ENCODE data around the gene RAPH1.
"Not testable (repeated sequence)": the region's sequence is repeated elsewhere in the genome, so short reads cannot be mapped to it uniquely, and the experiment has no call there.

RAPH1 gene

GRCh38 chr2:203427061-203427460 lies 108.0 kb downstream of the RAPH1 start:
- no peaks in the 10 kb centered on the region for H3K9me3 Mint-ChIP-seq
- H3K27me3 Mint-ChIP-seq, result no peaks in the 10 kb centered on the region
- CTCF ChIA-PET, result no interaction called here
- H3K4me3 Mint-ChIP-seq, result no peak overlapping the region
- H3K27ac Mint-ChIP-seq, result no peak overlapping the region
- DNase-seq, result no peak
- peaks cover 1% of the 10 kb centered on the region for H3K36me3 Mint-ChIP-seq
- peaks cover 2% of the 10 kb centered on the region for H3K4me1 Mint-ChIP-seq

GRCh38 chr2:203418271-203418670 lies 116.8 kb downstream of the RAPH1 start:
- Mint-ChIP-seq H3K27me3 (no peaks in the 10 kb centered on the region), H3K27ac (no peak overlapping the region), H3K4me3 (no peak overlapping the region), H3K9me3 (peaks cover 8% of the 10 kb centered on the region), H3K36me3 (peaks cover 25% of the 10 kb centered on the region), H3K4me1 (no peaks in the 10 kb centered on the region)
- CTCF ChIA-PET, result no interaction called here
- no peak for DNase-seq

GRCh38 chr2:203413796-203414195 lies 121.3 kb downstream of the RAPH1 start:
- H3K36me3 Mint-ChIP-seq, result peaks cover 29% of the 10 kb centered on the region

GRCh38 chr2:203412546-203413331 lies 122.4 kb downstream of the RAPH1 start:
- CTCF ChIA-PET, result interaction anchor here (0.5 kb wide), 1 partner anchor 163 kb away, joined by 5 read pairs; no protein-coding TSS in a partner anchor
- Mint-ChIP-seq H3K36me3 (peaks cover 20% of the 10 kb centered on the region), H3K27ac (no peak overlapping the region), H3K4me3 (no peak overlapping the region), H3K4me1 (no peaks in the 10 kb centered on the region), H3K9me3 (no peaks in the 10 kb centered on the region), H3K27me3 (no peaks in the 10 kb centered on the region)
- no peak for DNase-seq

More at GRCh38 chr2:203413796-203414195, 121.3 kb downstream of the RAPH1 start:
- Mint-ChIP-seq H3K27ac (no peak overlapping the region), H3K27me3 (no peaks in the 10 kb centered on the region), H3K4me1 (no peaks in the 10 kb centered on the region), H3K9me3 (peaks cover 7% of the 10 kb centered on the region), H3K4me3 (no peak overlapping the region)
- CTCF ChIA-PET, result no interaction called here
- no peak for DNase-seq

GRCh38 chr2:203407496-203407895 lies 127.6 kb downstream of the RAPH1 start:
- DNase-seq, result no peak

GRCh38 chr2:203404996-203405395 lies 130.1 kb downstream of the RAPH1 start:
- H3K27me3 Mint-ChIP-seq, result no peaks in the 10 kb centered on the region
- peaks cover 8% of the 10 kb centered on the region for H3K36me3 Mint-ChIP-seq
- no peaks in the 10 kb centered on the region for H3K4me1 Mint-ChIP-seq
- no peaks in the 10 kb centered on the region for H3K9me3 Mint-ChIP-seq
- no peak for DNase-seq
- CTCF ChIA-PET, result no interaction called here
- no peak overlapping the region for H3K4me3 Mint-ChIP-seq
- no peak overlapping the region for H3K27ac Mint-ChIP-seq

More at GRCh38 chr2:203407496-203407895, 127.6 kb downstream of the RAPH1 start:
- CTCF ChIA-PET, result no interaction called here
- no peak overlapping the region for H3K4me3 Mint-ChIP-seq
- H3K27me3 Mint-ChIP-seq, result no peaks in the 10 kb centered on the region
- H3K9me3 Mint-ChIP-seq, result no peaks in the 10 kb centered on the region
- H3K36me3 Mint-ChIP-seq, result peaks cover 8% of the 10 kb centered on the region
- no peaks in the 10 kb centered on the region for H3K4me1 Mint-ChIP-seq
- H3K27ac Mint-ChIP-seq, result no peak overlapping the region

GRCh38 chr2:203400805-203401585 lies 134.1 kb downstream of the RAPH1 start:
- CTCF ChIA-PET, result no interaction called here
- H3K4me3 Mint-ChIP-seq, result no peak overlapping the region
- no peaks in the 10 kb centered on the region for H3K27me3 Mint-ChIP-seq
- no peak for DNase-seq
- peaks cover 10% of the 10 kb centered on the region for H3K36me3 Mint-ChIP-seq
- peaks cover 4% of the 10 kb centered on the region for H3K9me3 Mint-ChIP-seq
- H3K4me1 Mint-ChIP-seq, result no peaks in the 10 kb centered on the region
- H3K27ac Mint-ChIP-seq, result no peak overlapping the region

- DNase-seq, result no peak
- Mint-ChIP-seq H3K9me3 (peaks cover 4% of the 10 kb centered on the region), H3K36me3 (peaks cover 11% of the 10 kb centered on the region), H3K27me3 (no peaks in the 10 kb centered on the region), H3K4me1 (no peaks in the 10 kb centered on the region), H3K4me3 (no peak overlapping the region), H3K27ac (no peak overlapping the region)
- CTCF ChIA-PET, result no interaction called here
Measured at GRCh38 chr2:203399031-203399430, 136.1 kb downstream of the RAPH1 start.

- no peak overlapping the region for H3K4me3 Mint-ChIP-seq
- CTCF ChIA-PET, result no interaction called here
- H3K9me3 Mint-ChIP-seq, result peaks cover 4% of the 10 kb centered on the region
- peaks cover 4% of the 10 kb centered on the region for H3K4me1 Mint-ChIP-seq
- no peak for DNase-seq
- no peak overlapping the region for H3K27ac Mint-ChIP-seq
- no peaks in the 10 kb centered on the region for H3K27me3 Mint-ChIP-seq
- H3K36me3 Mint-ChIP-seq, result peaks cover 11% of the 10 kb centered on the region
Measured at GRCh38 chr2:203396667-203397066, 138.4 kb downstream of the RAPH1 start.

- H3K27me3 Mint-ChIP-seq, result no peaks in the 10 kb centered on the region
- DNase-seq, result no peak
- H3K36me3 Mint-ChIP-seq, result peaks cover 11% of the 10 kb centered on the region
- H3K4me3 Mint-ChIP-seq, result no peak overlapping the region
- H3K4me1 Mint-ChIP-seq, result peaks cover 4% of the 10 kb centered on the region
- CTCF ChIA-PET, result no interaction called here
- H3K27ac Mint-ChIP-seq, result no peak overlapping the region
- peaks cover 4% of the 10 kb centered on the region for H3K9me3 Mint-ChIP-seq
Measured at GRCh38 chr2:203395858-203396257, 139.2 kb downstream of the RAPH1 start.

- Mint-ChIP-seq H3K27ac (no peak overlapping the region), H3K4me1 (peaks cover 4% of the 10 kb centered on the region), H3K36me3 (peaks cover 11% of the 10 kb centered on the region), H3K4me3 (no peak overlapping the region), H3K9me3 (peaks cover 4% of the 10 kb centered on the region), H3K27me3 (no peaks in the 10 kb centered on the region)
- CTCF ChIA-PET, result no interaction called here
- no peak for DNase-seq
Measured at GRCh38 chr2:203394519-203395227, 140.4 kb downstream of the RAPH1 start.

- CTCF ChIA-PET, result not testable (repeated sequence)
Measured at GRCh38 chr2:203388153-203388552, 146.9 kb downstream of the RAPH1 start.

GRCh38 chr2:203383038-203383437 lies 152.1 kb downstream of the RAPH1 start:
- H3K27ac Mint-ChIP-seq, result no peak overlapping the region
- no peak for DNase-seq
- CTCF ChIA-PET, result no interaction called here
- no peaks in the 10 kb centered on the region for H3K9me3 Mint-ChIP-seq
- H3K36me3 Mint-ChIP-seq, result peaks cover 2% of the 10 kb centered on the region
- no peak overlapping the region for H3K4me3 Mint-ChIP-seq
- H3K27me3 Mint-ChIP-seq, result no peaks in the 10 kb centered on the region
- H3K4me1 Mint-ChIP-seq, result no peaks in the 10 kb centered on the region

More at GRCh38 chr2:203388153-203388552, 146.9 kb downstream of the RAPH1 start:
- not testable (repeated sequence) for H3K4me1 Mint-ChIP-seq, DNase-seq, H3K9me3 Mint-ChIP-seq, H3K36me3 Mint-ChIP-seq, H3K27me3 Mint-ChIP-seq, H3K4me3 Mint-ChIP-seq, H3K27ac Mint-ChIP-seq

- Mint-ChIP-seq H3K4me1 (no peaks in the 10 kb centered on the region), H3K9me3 (no peaks in the 10 kb centered on the region), H3K4me3 (no peak overlapping the region), H3K36me3 (peaks cover 2% of the 10 kb centered on the region), H3K27ac (no peak overlapping the region), H3K27me3 (no peaks in the 10 kb centered on the region)
- DNase-seq, result no peak
- CTCF ChIA-PET, result no interaction called here
Measured at GRCh38 chr2:203379156-203379555, 155.9 kb downstream of the RAPH1 start.

Measured in activated naive CD4-positive, alpha-beta T cell treated with anti-CD3 and anti-CD28 coated beads, Interleukin-2, amount 10 ng/mL, durations not matched to agents 7 days and 5 days (primary cell).